Stimulated activated CD8-positive, alpha-beta memory T cell treated with anti-CD3 and anti-CD28 coated beads, Interleukin-2, amount 100 ng/mL, for 48 hours (primary cell): ENCODE results near the gene SLC22A17.
"Not testable (repeated sequence)": the region's sequence is repeated elsewhere in the genome, so short reads cannot be mapped to it uniquely, and the experiment has no call there.

Experiments
- DNase-seq, 2 donors: peaks; one replicate each; pipeline ENCODE4 v3.0.0-alpha.2; 2020; ENCODE audit warnings: low read depth in 2 of 2

The SLC22A17 gene

DNA sequence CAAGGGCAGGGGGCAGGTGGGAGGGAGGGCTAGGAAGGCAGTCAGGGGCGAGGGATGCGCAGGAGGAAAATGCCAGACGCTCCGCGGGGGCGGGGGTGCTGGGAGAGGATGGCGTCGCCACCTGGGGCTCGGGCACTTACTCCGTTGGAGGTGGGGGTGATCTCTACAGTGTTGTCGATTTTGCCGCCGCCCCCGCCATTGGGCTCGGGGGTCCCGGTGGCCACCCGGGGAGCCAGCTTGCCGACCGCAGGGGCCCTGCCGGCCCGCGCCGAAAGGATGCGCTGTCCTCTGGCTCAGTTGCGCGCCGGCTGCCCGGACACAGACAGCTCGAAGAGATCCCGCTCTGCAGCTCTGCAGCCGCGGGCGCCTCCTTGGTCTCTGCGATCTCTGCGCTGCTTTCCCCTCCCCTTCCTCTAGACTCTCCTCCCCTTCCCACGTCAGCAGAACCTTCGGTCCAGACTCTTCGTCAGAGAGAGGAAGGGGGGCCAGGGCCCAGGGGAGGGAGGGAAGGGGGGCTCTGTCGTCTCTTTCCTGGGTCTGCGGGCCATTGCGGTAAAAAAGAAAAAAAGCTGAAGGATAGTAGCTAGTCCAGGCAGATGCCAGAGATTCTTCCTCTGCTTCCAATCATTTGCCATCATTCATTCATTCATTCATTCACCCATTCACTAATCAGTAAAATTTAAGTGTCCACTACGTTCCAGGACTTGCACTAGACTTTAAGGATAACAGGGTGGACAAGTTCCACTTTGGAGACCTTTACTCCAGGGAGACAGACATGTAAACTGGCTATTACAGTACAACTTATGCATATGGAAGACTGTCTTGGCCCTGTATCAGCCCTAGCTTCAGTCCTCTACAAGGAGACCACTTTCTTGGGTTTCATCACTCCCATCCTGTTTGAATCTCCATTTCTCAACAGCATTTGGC lies at the start of gene SLC22A17:
Gene SLC22A17 (minus strand): TSS at position 382 of the 927 bp plus-strand sequence.
- peak; percentile 12 to 23 for DNase-seq

DNA sequence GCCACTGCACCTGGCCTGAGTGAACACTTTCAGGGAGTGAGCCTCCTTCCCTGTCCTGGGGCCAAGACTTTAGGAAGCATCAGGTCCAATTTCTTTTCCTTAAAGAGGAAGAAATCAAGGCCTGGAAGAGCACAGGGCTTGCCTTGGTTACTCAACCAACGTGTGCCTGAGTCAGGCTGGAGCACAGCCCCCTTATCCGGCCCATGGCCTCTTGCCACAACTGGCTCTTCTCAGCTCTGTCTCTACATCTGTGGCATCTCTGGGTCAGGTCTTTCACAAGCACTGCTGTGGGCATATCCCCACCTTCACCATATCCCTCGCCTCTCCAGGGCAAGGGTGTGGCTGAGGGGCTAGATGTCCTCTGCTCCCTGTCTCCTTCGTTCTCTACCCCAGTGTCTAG lies 48.6 kb upstream of the SLC22A17 start:
- no peak for DNase-seq

DNA sequence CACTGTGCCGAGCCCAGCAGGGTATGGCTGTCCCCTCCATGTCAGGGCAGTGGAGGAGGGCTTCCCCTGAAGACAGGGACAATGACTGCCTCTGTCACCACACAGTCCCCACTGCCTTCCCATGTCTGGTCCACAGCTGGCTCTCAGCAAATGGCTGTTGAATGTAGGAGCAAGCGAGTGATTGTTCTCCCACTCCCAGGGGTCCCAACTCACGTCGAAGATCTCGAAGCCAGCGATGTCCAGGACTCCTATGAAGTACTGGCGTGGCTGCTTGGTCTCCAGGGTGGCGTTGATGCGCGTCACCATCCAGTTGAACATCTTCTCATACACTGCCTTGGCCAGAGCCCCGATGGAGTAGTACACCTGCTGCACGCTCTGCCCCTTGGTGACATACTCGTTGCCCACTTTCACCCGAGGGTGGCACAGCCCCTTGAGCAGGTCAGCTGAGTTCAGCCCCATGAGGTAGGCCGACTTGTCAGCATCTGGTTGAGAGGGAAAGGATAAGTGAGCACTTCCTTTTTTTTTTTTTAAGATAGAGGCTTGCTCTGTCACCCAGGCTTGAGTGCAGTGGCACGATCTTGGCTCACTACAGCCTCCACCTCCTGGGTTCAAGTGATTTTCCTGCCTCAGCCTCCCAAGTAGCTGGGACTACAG lies 47.9 kb upstream of the SLC22A17 start:
- DNase-seq, result not testable (repeated sequence)

DNA sequence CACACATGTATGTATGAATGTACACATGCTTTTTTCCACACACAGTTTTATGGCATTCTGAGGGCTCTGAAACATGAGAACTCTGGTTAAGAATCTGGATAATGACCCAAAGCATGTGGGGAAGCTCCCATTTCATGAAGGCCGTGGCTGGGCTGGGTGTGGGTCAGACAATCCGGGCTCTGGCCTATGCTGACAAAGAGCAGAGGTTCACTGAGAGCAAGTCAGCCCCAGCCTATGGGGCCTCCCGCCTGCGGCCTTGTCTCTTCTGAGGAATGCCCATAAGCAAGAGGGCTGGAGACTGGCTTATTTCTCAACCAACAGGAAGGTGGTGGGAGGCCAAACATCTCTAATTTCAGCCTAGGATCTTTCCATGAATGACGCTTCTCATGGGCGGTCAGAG lies 46.9 kb upstream of the SLC22A17 start:
- DNase-seq, result no peak

DNA sequence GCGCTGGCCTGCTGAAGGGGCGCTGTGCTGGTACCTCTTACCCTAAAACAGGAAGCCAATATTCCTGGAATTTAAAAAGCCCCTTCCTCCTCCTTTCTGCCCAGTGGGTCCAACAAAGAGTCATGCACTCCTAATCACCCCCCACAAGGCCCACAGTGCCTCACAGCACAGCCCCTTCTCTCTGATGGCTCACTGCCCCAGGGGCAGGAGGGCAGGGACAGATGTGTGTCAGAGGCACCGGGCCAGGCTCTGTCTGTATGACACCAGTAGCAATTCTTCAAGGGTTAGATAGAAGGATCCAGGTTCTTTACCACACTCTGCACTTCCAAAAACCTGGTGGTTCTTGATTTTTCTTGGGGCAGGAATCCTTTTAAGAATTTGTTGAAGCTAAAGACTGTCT lies 46.4 kb upstream of the SLC22A17 start:
- no peak for DNase-seq

DNA sequence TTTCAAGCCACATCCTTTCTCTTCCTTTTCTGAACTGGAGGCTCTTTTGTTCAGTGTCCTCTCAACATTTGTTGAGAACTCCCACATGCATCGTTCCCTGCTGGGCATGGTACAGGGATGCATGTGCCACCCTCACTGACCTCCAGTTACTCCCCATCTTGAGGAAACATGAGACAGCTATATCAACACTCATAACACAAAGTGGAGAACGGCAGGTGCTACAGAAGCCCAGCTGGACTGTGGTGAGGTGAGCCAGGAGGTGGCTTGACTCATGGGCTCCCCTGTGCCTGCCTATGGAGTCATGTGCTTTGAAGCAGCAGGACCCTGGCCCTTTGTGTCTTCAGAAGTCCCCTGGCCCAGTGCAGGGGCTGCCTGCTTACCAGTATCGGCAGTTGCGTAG lies 45.7 kb upstream of the SLC22A17 start:
- DNase-seq, result no peak

DNA sequence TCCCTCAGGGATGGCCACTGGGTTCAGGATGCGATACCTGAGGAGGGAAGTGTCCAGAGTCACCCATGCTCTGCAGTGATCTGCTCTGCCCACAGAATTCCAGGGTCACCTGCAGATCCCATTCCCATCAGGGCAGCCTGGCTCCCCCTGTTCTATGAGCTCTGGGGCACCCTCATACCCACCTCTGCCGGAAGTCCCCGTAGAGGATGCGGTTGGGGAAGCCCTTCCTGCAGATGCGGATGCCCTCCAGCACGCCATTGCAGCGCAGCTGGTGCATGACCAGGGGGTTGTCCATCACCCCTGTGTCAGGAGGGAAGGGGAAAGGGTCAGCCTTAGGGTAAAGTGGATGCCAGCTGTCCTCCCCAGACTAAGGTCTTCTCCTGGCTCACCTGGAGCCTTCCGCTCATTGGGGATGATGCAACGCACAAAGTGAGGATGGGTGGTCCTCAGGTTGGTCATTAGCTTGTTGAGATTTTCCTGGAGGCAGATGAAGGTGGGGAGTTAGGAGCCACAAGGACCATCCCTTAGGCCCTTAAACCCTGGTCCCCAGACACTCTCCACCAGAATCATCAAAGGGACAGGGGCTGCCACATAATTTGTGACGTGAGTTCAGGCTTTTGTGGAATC lies 44.2 kb upstream of the SLC22A17 start:
- DNase-seq, result no peak

DNA sequence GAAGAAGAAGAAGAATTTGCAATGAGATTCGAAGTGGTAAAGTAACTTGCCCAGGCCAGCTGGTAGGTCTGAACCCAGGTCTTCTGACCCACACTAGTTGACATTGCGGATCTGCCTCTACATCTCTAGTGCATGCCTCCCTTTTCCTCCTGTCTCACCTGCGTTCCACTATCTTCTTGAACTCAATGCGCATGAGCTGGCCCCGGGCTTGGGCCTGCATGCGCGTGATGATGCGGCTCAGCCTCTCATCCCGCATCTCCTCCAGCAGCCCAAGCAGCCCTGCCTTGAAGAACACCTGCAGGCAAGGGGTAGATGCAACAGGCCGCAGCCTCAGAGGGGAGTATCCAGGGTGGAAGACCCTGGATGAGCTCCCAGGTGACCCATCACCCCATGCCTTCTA lies 43.4 kb upstream of the SLC22A17 start:
- DNase-seq, result no peak

DNA sequence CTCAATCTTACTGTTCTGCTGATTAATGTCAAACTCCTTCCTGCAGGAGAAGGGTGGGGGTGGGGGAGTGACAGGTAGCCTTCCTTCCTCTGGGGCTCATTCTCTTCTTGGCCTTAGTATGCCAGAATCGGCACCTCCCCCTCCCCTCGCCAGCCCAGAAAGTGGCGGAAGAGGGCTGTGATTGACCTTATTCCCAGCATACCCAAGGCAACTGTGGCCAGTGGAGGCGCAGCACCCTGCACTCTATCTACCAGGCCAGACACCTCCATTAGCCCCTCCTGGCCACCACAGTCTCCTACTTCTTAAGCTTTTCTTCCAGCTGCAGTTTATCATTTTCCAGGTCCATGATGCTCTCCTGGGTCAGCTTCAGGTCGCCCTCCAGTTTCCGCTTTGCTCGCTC lies 39.9 kb upstream of the SLC22A17 start:
- no peak for DNase-seq

DNA sequence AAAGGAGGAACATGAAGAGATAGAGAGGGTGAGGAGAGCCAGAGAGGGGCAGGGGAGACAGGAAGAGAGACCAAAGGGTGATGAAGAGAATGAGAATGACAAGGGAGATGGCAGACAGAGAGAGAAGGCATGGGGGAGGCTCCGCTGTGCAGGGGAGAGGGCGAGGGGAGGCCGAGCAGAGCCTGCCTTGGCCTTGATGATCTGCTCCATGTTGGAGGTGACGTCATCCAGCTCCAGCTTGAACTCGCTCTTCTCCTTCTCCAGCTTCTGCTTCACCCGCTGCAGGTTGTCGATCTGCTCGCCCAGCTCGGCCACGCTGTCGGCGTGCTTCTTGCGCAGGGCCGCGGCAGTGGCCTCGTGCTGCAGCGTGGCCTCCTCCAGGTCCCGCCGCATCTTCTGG lies 37.2 kb upstream of the SLC22A17 start:
- DNase-seq, result not testable (repeated sequence)

DNA sequence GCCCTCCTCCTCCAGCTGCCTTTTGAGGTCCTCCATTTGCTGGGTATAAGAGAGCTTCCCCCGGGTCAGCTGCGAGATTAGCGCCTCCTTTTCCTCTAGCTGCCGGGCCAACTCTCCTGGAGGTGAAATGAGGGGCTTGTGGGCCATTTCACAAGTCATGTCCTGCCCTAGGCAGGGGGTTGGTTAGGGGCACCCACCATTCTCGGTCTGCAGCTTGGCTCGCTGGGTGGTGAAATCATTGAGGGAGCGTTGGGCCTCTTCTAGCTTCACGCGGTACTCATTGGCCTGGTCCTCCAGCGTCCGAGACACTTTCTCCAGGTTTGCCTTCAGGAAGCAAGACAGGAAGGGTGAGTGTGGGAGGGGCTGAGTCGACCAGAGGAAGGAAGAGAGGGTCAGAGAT lies 36.7 kb upstream of the SLC22A17 start:
- DNase-seq, result no peak

DNA sequence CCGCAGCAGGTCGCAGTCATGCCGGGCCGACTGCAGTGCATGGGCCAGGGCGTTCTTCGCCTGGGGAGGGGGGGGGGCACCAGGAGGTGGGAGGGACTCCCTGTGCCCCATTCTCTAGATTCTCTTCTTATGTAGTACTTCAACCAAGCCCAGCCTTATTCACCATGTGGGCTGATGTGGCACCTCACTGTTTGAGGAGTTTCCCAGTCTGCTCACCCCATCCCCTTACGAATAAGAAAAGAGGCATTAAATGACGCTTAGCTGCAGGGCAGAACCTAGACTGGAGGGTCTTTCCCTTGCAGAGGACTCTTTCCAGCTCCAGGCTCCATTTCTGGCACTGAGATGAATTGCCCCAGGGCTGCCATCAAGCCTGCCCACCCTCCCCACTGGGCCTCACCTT lies 36.3 kb upstream of the SLC22A17 start:
- DNase-seq, result no peak

DNA sequence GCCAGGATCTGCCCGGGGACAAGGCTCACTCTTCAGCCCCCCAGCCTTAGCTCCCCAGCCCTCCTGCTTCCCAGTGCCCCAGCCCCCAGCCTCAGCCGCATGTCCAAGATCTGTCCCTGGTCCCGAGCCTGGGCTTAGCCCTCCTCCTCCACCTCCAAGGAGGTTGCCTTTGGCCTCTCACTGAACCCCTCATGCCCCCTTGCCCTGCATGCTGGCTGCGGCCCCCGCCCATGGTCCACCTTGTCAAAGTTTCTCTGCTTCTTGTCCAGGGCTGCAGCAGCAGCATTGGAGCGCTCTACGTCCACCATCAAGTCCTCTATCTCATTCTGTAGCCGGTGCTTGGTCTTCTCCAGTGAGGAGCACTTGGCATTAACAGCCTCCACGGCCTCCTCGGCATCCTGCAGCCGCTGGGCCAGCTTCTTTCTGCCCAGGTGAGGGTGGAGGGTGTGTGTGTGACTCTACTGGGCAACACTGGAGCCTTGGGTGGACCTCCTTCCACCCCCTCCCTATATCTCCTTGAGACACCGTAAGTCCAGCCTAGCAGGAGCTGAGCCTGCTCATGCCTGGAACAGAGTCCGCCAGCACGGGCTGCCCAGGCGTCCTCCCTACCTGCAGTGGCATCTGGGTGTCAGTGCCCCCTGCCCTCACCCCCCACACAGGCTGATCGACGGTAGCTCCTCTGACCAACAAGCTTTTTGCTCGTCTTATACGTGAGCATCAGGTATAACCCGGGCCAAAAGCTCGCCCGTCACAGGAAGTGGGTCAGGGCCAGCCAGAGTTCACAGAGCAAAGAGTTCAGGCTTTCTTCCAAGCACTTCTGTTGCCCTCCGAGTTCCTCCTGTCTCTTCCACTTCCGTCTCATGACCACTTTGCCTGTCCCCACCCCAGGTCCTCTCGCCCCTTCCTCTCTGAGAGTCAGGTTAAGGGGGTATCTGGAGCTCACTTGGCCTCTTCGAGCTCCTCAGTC lies 35.5 kb upstream of the SLC22A17 start:
- DNase-seq, result no peak

DNA sequence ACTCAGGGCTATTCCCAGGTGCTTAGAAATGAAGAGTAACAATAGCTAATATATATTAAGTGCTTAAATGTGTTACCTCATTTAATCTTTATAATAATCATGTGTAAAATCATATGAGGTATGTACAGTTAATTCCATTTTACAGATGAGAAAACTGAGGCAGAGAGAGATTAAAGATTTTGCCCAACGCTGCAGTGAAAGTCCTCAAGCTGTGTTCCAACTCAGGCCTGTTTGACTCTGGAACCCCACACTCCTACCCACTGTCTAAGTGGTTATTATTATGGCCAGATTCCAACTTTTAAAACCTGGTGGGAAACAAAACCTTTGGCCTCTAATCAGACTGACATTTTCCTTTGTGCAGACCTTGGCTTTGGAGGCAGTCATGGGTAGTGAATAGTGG lies 34.3 kb upstream of the SLC22A17 start:
- no peak for DNase-seq

DNA sequence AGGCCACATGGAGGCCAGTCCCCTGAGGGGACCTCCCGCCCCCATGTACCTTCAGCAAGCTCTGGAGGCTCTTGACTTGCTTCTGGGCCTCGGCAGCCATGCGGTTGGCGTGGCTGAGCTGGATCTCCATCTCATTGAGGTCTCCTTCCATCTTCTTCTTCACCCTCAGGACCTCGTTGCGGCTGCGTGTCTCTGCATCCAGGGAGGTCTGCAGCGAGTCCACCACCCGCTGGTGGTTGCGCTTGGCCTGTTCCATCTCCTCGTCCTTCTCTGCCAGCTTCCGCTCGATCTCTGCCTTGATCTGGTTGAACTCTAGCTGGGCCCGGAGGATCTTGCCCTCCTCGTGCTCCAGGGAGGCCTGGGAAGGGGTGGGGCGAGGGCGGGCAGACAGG lies 33.6 kb upstream of the SLC22A17 start:
- DNase-seq, result not testable (repeated sequence)

DNA sequence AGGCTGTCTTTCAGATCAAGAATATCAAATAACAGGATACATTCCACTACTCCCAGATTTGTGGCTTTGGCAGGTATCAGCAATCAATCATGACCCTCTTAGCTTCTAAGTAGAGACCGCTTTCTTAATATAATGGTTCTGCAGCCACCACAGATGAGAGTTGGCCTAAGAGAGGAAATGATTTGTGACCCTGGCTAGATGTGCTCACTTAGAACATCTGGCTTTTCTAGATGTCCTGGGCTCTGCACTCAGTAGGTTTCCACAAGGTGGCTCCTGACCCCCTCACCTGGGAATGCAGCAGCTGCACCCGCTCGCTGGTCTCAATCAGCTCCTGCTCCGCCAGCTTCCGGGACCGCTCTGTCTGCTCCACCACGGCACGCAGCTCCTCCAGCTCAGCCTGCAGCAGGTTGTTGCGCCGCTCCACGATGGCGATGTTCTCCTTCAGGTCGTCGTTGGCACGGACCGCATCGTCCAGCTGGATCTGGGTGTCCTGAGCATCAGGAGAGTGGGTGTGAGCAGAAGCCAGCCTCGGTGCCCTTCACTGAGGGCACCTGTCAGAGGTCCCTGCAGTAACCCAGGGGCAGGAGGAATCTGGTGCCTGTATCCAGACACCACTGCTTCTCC lies 33.1 kb upstream of the SLC22A17 start:
- DNase-seq, result no peak

DNA sequence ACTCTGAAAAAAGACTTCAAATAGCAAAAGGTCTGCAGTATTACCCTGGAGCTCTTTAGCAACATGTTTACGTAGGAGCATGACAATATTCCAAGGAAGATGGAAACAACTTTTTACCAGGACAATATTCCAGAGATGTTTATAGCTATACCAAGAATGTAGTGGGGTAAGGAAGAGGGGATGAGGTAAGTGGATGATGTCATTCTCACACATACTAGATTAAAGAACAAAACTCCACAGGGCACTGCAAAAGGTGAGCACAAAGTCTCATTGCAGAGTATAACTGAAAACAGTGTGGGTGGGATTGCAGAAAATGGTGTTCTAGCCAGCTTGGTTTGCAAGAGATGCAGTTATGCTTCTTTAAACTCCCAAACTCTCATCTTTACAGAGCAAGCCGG lies 32.6 kb upstream of the SLC22A17 start:
- DNase-seq, result no peak

DNA sequence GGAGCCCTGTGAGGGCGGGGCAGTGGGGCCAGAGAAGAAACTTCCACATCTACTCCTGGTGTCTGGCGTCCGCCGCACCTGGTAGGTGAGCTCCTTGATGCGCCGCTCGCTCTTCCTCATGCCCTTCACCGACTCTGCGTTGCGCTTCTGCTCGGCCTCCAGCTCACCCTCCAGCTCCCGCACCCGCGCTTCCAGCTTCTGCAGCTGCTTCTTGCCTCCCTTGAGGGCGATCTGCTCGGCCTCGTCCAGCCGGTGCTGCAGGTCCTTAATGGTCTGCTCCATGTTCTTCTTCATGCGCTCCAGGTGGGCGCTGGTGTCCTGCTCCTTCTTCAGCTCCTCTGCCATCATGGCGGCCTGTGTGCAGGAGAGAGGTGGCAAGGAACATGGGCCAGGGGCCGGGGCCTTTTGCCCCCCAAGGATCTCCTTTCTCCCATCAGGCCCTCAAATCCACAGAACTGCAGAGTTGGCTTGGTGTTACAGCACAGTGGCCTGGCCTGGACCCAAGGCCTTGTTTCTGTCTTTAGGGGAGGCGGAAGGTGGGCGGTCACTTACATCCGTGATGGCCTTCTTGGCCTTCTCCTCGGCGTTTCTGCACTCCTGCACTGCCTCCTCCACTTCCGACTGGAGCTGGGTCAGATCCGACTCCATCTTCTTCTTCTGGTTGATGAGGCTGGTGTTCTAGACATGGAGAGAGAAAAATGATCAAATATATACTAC lies 31.8 kb upstream of the SLC22A17 start:
- DNase-seq, result no peak

DNA sequence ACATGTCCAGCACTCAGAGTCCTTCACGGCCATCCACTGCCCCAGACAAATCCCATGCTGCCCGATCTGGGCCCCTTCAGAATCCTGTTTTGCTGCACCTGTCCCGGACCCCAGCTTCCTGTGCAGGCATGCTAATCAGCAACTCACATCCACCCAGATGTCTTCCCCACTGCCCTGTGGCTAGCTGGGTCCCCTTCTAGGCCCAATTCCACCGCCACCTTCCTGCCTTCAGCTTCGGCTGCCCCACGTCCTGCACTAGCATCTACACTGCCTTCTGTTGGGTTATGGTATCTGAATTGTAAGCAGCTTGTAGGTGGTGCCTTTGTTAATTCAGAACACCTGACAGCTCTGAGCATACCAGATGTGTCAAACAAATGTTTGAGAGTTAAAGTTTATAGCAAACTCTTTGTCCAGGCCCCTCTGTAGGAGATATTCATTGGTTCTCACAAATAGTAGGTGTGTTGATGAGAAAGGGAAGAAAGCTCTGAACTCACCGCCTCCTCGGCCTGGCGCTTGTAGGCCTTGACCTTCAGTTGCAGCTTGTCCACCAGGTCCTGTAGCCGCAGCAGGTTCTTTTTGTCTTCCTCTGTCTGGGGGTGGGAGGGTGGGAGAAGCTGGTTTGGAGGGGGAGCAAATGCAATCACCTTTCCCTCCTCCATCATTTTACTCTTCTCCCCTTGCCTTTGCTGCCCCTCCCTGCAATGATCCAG lies 30.2 kb upstream of the SLC22A17 start:
- no peak for DNase-seq

DNA sequence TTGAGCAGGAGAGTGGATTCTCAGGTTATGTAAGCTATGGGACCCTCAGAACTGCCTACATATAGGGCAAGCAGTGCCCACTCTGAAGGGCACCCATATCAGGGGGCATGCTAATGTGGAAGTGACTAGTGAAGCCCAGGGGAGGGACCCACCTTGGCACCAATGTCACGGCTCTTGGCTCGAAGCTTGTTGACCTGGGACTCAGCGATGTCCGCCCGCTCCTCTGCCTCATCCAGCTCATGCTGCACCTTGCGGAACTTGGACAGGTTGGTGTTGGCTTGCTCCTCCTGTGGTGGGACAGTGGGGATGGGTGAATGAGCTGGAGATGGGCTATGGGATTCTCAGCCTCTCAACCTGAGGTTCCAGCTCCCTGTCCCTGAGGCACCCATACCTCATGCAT lies 29.6 kb upstream of the SLC22A17 start:
- no peak for DNase-seq
